Transverse colon (tissue), 4 donors: ENCODE data around the gene SPON2. TPM values are rescaled to one million over a fixed set of nuclear protein-coding genes. Genes with fewer than 3 reads are reported as not detected.

Experiments used
- DNase-seq: peaks from one replicate; pipeline ENCODE4 v3.0.0-alpha.2; 2019
- H3K27ac ChIP-seq, 4 donors: fragments of 200-600 bp; sonication (generic); 2 replicates each; pipeline ENCODE4 v1.5.1; 2016 to 2018; ENCODE audit warnings: inconsistent platforms in 4 of 4
- H3K27me3 ChIP-seq: fragments of 200-600 bp; sonication (generic); 2 replicates; pipeline ENCODE4 v1.5.1; 2017; ENCODE audit warnings: inconsistent platforms
- H3K36me3 ChIP-seq, 4 donors: fragments of 200-600 bp; sonication (generic); 2 replicates each; pipeline ENCODE4 v1.5.1; 2017 to 2019; ENCODE audit warnings: inconsistent platforms in 4 of 4
- H3K4me1 ChIP-seq, 4 donors: fragments of 200-600 bp; sonication (generic); 2 replicates each; pipeline ENCODE4 v1.5.1; 2017 to 2020; ENCODE audit warnings: inconsistent platforms in 4 of 4
- H3K4me3 ChIP-seq, 4 donors: fragments of 200-600 bp; sonication (generic); 1 replicate in 1 of 4; 2 replicates in 3 of 4; pipeline versions ENCODE4 v1.5.1 to v1.6.1; 2017 to 2019; ENCODE audit warnings: inconsistent platforms in 4 of 4
- H3K9me3 ChIP-seq, 2 donors: fragments of 200-600 bp; sonication (generic); 2 replicates each; pipeline ENCODE4 v1.5.1; 2017 to 2019; ENCODE audit warnings: inconsistent platforms in 2 of 2
- CTCF ChIP-seq, 5 experiments: fragments of 200-600 bp in 3 of 5; fragments of 450-650 bp in 2 of 5; sonication (generic) in 3 of 5; IDR thresholded peaks; 1 replicate in 2 of 5; 2 replicates in 3 of 5; pipeline ENCODE4 v1.5.1; 2016 to 2017; ENCODE audit warnings: antibody characterized with exemption in 5 of 5, inconsistent platforms in 3 of 5, mild to moderate bottlenecking in 2 of 5, moderate library complexity in 1 of 5
- EP300 ChIP-seq: sonication (generic); formaldehyde crosslinking; IDR thresholded peaks from one replicate; pipeline ENCODE4 v1.6.1; 2017; ENCODE audit warnings: antibody characterized with exemption, low read depth
- POLR2A ChIP-seq: fragments of 450-650 bp; IDR thresholded peaks from one replicate; pipeline ENCODE4 v1.6.1; 2016; ENCODE audit warnings: antibody characterized with exemption, mild to moderate bottlenecking, moderate library complexity
- POLR2AphosphoS5 ChIP-seq, 3 donors: sonication (generic); formaldehyde crosslinking; IDR thresholded peaks; one replicate each; pipeline ENCODE4 v1.6.1; 2016; ENCODE audit warnings: antibody characterized with exemption in 3 of 3
- WGBS, 2 donors: methylation state at CpG; one replicate each; pipeline ENCODE4 v1.1.5; 2018; ENCODE audit warnings: low coverage in 1 of 2; 5-methylcytosine and 5-hydroxymethylcytosine counted together
- in situ Hi-C, 4 donors: fragments of 200-750 bp; cut with MboI; loops; one replicate each; pipeline versions ENCODE4 v1.15.0 to v1.15.1; 2017; ENCODE audit warnings: low sequenced_read_pairs in 3 of 4, low pct_ligation_motif_present in 1 of 4, low pct_unique_long_range_greater_than_20kb in 1 of 4
- intact Hi-C: fragments of 100-400 bp; cut with DNase I; formaldehyde crosslinking; loops from one replicate; pipeline ENCODE4 v1.15.1; 2023; ENCODE audit warnings: low total_unique reads
- total RNA-seq, 4 donors: library from RNA; depleted of rRNA; stranded (reverse); fragments of >200 nt; gene quantifications; one replicate each; pipeline ENCODE4 v1.1.0, GENCODE V29; 2016

Gene SPON2
- total RNA-seq, 4 donors from 2014 or later: 45.4 to 127 (median 53.1) TPM

- H3K9me3 ChIP-seq: no peaks in the 10 kb centered on the region
- peak overlapping the region; percentile 35 to 78 (median 52) for H3K4me3 ChIP-seq
- DNase-seq: peak; percentile 92
- TF ChIP-seq CTCF (IDR thresholded peaks at IDR 0.05): peak; percentile 90 to 96 (median 95)
- TF ChIP-seq POLR2A: peak; percentile 36
- TF ChIP-seq POLR2AphosphoS5 (IDR thresholded peaks at IDR 0.05): peak in 2 of 3 donors; percentile 10 to 51
- TF ChIP-seq EP300: no peak
- peaks cover 39% of the 10 kb centered on the region for H3K27me3 ChIP-seq
- in situ Hi-C loops (loop anchor here in 2 of 4 donors (25.0 kb wide), 1 partner anchor 95 kb away; no protein-coding TSS in a partner anchor), intact Hi-C loops (no loop called here)
- no peaks in the 10 kb centered on the region for H3K36me3 ChIP-seq
- H3K4me1 ChIP-seq: peaks cover 5 to 32% (median 29%) of the 10 kb centered on the region in 4 donors
- 1% methylated on average over 41 of the region's 51 CpGs; no CpG with 5 or more reads in 1 of the 2 donors for WGBS, 2 donors
- peak overlapping the region; percentile 58 to 83 (median 78) for H3K27ac ChIP-seq
Observed at GRCh38 chr4:1167244-1167949, 5.0 kb downstream of the SPON2 start.

GRCh38 chr4:1166509-1167243 lies 5.7 kb downstream of the SPON2 start:
- Histone ChIP-seq H3K4me3 (peak overlapping the region in 3 of 4 donors; percentile 43 to 78 (median 62)), H3K27ac (peak overlapping the region in 2 of 4 donors; percentile 58 to 83)
- in situ Hi-C loops: loop anchor here in 2 of 4 donors (25.0 kb wide), 1 partner anchor 96 kb away; no protein-coding TSS in a partner anchor

GRCh38 chr4:1164956-1165545 lies 7.3 kb downstream of the SPON2 start:
- Histone ChIP-seq H3K27me3 (peaks cover 15% of the 10 kb centered on the region), H3K27ac (no peak overlapping the region), H3K4me3 (no peak overlapping the region), H3K36me3 (no peaks in the 10 kb centered on the region), H3K9me3 (no peaks in the 10 kb centered on the region), H3K4me1 (peaks cover 5 to 14% (median 8%) of the 10 kb centered on the region in 4 donors)
- 92 to 100% methylated on average over 1 to 13 of the region's 13 CpGs for WGBS, 2 donors
- in situ Hi-C loops: loop anchor here in 2 of 4 donors (25.0 kb wide), 1 partner anchor 97 kb away; no protein-coding TSS in a partner anchor
- intact Hi-C loops: loop anchor here (2.0 kb wide), 1 partner anchor 82 kb away; no protein-coding TSS in a partner anchor
- DNase-seq: no peak
- no peak for TF ChIP-seq POLR2AphosphoS5 (IDR thresholded peaks at IDR 0.05)
- no peak for TF ChIP-seq POLR2A
- no peak for TF ChIP-seq CTCF (IDR thresholded peaks at IDR 0.05)
- TF ChIP-seq EP300: no peak

More at GRCh38 chr4:1166509-1167243, 5.7 kb downstream of the SPON2 start:
- no peak for DNase-seq
- TF ChIP-seq EP300 (no peak), POLR2AphosphoS5 (IDR thresholded peaks at IDR 0.05) (no peak), POLR2A (no peak), CTCF (IDR thresholded peaks at IDR 0.05) (no peak)
- Histone ChIP-seq H3K36me3 (no peaks in the 10 kb centered on the region), H3K9me3 (no peaks in the 10 kb centered on the region), H3K4me1 (peaks cover 5 to 25% (median 22%) of the 10 kb centered on the region in 4 donors), H3K27me3 (peaks cover 32% of the 10 kb centered on the region)
- WGBS, 2 donors: 56 to 63% methylated on average over 6 to 23 of the region's 24 CpGs
- intact Hi-C loops: no loop called here
